CD4-positive, alpha-beta T cell treated with Interleukin-21 for 1 hour (primary cell): Measurements from ENCODE around the gene RAVER1.
"Not testable (repeated sequence)": the region's sequence is repeated elsewhere in the genome, so short reads cannot be mapped to it uniquely, and the experiment has no call there.

ENCODE experiments used
- DNase-seq: peaks from one replicate; pipeline ENCODE4 v3.0.0-alpha.2; 2020

RAVER1 gene

GRCh38 chr19:10343495-10343894, 10.2 kb upstream of the RAVER1 start:
- DNase-seq = no peak

DNA sequence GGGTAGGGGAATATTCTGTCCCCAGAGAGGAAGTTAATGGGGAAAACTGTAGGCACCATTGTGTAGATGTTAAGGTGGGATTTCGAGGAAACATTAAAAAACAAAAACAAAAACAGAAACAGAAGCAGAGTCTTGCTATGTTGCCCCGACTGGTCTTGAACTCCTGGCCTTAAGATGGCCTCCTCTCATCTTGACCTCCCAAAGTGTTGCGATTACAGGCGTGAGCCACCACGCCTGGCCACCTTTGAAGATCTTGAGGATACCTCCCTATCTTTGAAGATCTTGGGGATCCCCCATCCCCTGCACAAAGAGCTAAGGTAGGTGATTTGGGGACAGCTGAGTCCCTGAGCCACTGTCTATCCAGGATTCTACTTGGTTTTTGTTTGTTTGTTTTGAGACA, 6.6 kb upstream of the RAVER1 start:
- no peak for DNase-seq

GRCh38 chr19:10339380-10339960, 6.1 kb upstream of the RAVER1 start, which contains the start of gene ICAM3:
TSS of gene ICAM3 (minus strand) at chr19:10339624. CDS start at chr19:10339614, 10 bp downstream.
- DNase-seq = peak; percentile 64

DNA sequence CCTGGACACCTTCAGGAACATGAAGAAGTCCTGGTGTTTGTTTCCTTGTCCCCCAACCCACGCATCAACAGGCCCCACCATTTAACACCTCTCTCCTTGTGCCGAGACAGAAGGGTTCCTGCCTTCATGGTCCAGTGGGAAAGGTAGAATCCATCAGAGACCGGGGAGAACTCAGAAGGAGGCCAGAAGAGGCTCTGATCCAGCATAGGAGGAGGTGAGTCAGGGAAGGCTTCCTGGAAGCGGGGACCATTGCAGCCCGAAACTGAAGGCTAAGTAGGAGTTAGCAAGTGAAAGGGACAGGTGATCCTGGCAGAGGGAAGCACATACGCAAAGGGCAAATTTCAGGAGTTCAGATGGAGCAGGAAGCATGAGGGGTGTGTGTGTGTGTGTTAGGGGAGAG, 5.6 kb upstream of the RAVER1 start:
- DNase-seq = no peak

DNA sequence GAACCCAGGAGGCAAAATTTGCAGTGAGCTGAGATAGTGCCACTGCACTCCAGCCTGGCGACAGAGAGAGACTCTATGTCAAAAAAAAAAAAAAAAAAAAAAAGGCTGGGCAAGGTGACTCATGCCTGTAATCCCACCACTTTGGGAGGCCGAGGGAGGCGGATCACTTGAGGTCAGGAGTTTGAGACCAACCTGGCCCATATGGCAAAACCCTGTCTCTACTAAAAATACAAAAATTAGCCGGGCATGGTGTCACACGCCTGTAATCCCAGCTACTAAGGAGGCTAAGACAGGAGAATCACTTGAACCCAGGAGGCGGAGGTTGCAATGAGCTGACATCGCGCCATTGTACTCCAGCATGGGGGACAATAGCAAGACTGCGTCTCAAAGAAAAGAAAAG, 3.4 kb upstream of the RAVER1 start:
- not testable (repeated sequence) for DNase-seq

DNA sequence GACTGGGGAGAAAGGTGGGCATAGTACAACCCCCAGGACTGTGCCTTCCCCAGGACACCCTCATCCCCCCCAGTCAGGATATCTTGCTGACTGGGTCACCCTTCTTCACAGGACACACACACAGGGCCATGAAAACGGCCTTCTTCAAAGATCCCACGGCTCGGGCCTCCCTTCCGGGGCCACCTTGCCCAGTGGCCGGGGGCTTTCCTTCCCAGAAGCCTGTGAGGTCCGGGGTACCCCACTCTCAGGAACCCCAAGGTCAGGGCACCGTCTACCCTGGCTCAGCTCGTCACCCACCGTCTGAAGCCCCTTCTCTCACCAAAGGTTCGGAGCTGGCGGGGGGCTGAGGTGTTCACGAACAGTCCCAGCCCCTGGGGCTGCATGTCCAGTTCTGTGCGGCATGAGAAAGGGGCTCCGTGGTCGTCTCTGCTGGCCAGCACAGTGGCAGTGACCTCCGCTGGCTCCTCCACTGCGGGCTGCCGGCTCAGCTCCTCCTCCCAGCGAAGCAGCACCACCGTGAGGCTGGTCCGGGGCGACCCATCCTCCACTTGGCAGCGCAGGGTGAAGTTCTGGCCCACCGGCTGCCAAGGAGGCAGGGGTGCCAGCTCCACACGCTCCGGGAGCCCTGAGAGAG, 2.1 kb upstream of the RAVER1 start:
- DNase-seq = no peak

DNA sequence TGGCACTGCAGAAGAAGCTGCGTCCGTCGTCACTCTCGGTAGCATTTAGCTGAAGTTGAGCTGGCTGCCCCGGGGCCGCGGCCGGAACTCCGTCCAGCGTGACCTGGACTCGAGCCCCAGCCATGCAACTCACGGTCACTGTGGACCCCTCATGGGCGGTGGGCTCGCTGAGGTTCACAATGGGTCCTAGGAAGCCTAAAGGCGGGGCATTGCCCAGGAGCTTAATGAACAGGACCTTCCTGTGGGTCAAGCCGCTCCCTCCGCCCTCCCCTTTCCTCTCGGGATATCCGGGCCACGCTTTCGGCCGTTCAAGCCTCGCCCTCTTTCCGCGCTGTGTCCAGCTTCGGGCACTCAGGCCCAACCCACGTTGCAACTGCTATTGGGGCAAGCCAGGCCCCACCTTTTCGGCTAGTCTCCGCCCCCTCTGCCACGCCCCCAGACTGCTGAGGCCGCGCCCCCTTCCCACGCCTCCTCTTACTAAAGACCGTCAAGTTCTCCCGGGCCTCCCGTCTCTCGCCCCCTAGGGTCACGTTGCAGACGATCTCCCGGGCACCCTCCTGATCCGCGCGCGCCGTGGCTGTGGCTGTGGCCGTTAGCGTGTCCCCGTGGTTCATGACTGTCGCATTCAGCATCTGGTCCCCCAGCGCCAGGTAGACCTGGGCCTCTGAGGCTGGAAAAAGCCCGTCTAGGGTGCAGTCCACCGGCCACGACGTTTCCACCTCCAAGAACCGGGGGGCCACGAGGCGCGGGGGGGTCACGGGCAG, 1.4 kb upstream of the RAVER1 start:
- peak; percentile 25 for DNase-seq

DNA sequence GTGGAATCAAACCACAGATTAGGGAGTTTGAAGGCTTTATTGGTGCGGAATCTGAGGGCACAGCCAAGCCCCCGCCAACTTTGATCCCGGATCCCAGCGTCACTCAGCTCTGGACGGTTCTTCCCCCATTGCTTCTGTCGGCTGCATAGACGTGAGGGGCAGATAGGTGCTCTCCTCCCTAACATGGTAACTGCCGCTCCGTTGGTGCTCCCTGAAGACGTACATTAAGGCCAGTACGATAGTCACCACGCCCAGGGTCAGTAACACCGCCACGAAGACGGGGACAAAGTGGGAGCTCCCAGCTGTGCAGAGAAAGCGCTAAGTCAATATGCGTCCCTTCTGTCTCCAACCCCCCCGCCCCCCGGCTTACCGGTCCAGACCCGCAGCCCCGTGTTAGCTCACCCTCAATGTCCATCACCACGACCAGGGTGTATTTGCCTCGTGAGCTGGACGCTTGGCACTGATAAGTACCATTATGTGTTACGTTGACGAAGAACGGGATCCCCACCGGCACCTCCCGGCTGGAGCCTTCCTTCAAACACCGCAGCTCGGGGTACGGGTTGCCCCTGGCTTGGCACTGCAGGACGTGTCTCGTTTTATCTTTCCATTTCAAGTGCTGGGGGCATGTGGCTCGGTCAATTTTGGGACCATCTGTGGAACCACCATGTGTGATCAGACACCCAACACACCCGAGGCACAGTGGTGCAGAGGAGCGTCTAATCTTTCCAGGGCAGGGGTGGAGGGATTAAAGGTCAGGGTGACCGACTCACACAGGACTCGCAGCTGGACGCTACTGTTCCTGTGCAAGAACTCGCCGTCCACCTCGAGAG, 644 bp upstream of the RAVER1 start:
- DNase-seq = no peak

GRCh38 chr19:10332158-10332964, 968 bp downstream of the RAVER1 start:
- DNase-seq = no peak

- DNase-seq = no peak
These were observed 3.8 kb downstream of the RAVER1 start for GRCh38 chr19:10329555-10329954.

GRCh38 chr19:10328558-10329429, 4.5 kb downstream of the RAVER1 start:
- no peak for DNase-seq

DNA sequence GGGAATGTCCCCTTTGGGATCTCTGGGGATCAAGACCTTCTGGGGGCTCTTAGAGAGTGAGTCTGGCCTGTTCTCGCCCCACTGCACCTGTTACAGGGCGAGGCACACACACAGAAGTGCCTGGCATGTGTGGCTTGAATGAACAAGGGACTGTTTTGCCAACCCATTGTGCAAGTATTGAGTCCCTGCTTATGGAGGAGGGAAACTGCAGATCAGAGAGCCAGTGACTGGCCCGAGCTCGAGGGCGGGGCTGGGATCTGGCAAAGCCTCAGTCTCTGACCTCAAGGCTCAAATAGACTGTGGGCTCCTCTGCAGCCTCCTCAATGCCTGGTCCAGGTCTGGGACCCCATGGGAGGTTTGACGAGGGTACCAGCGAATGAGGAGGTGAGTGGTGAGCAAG, 5.5 kb downstream of the RAVER1 start:
- DNase-seq = no peak

DNA sequence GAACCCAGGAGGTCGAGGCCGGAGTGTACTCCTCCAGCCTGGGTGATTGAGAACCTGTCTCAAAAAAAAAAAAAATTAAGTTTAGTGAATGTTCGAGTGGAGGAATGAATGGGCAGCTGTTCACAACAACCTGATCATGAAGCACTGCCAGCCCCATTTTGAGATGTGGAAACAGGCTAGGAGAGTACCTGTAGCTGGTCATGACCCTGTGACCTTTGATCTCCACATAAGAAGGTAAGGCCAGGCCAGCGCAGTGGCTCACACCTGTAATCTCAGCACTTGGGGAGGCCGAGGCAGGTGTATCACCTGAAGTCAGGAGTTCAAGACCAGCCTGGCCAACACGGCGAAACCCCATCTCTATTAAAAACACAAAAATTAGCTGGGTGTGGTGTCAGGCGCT, 7.6 kb downstream of the RAVER1 start:
- no peak for DNase-seq

DNA sequence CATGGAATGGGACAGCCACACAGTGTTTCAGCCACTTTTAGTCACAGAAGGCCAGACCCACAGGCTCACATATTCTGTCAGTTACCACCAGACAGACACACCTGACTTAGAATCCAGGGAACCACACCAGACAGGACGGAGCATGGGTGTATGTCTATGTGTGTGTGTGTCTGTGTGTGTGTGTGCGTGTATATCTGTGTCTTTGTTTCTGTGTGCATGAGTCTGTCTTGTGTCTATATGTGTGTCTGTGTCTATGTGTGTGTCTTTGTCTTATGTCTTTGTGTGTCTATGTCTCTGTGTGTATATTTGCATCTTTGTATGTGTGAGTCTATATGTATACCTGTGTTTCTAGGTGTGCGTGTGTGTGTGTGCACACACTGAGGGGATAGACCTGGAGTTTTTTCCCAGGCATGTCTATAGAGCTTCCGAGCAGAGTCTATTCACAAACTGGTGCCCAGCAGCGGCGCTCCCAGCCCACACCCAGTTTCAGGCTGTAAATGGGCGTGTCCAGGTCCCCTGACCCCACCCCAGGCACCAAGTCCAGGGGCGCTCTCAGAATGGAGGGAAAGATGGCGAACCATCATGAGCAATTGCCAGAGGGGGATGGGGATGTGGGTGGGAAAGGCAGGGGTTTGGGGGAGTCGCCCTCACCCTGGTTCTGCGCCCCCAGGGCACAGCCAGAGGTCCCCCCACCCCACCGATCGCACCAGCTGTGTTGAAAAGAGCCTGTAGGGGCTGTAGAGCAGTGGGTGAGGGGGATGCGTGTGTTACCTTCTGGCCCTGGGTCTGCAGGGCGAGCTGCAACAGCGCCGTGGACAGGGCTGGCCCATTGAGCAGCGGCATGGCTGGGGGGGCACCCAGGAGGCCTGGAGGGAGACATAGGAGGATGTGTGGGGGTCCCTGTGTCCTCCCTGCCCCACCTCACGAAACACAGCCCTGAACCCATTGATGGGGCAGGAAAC, 11.2 kb downstream of the RAVER1 start:
- no peak for DNase-seq

DNA sequence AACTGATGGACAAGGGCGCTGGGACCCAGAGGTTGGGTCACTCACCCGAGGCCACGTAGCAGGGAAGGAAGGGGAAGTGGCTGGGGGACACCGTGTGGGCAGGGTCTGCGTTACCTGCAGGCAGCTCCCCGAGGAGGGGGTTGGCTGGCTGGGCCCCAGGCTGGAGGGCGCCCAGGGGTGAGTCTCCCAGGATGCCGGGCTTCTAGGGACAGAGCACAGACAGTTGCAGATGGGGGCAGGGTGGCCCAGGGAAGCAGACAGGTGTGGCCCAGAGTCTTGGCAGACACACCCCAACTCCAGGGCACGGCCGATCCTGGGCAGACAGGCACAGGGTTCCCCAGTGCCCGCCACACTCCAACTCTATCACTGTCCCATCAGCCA, 11.9 kb downstream of the RAVER1 start:
- no peak for DNase-seq

DNA sequence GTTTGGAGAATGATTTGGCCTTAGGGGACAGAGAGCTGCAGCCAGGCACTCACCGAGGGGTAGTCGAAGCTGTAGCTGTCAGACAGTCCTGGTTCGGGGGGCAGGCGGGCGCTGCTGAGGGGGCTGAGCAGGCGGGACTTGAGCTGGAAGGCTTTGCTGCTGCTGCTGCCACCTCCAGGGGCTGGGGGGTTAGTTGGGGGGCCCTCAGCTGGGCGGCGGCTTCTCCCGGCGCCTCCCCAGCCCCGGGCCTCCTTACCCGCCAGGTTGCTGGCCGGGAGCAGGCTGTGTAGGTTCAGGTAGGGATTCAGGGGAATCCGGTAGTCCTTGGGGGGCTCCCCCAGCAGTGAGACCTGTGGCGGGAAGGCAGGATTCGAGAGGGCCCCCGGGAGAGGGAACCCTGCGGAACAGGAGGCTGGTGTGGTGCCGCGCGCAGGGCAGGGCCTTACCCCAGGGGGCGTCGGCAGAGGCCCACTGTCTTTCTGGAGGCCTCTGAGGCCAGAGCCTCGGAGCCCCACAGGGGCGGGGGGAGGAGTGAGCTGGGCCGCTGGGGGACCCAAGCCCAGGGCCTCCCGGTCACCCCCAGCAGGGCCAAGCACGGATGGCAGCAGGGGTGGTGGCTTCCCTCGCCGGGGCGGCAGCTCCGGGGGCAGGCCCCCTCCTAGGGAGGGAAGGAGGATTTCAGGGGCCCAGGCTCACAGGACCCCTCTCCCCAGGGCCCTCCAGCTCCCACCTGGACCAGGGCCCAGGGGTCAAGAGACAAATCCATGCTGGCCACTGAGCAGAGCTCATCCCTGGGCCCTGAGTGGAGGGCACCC, 12.5 kb downstream of the RAVER1 start:
- DNase-seq = no peak

GRCh38 chr19:10318807-10319682, 14.3 kb downstream of the RAVER1 start:
- DNase-seq = no peak

GRCh38 chr19:10317857-10318462, 15.4 kb downstream of the RAVER1 start:
- DNase-seq = no peak
